Mesodermal cell (in vitro differentiated cells): ENCODE results near the gene SLC15A1.

Source experiments
- H3K27ac ChIP-seq: 2 replicates; pipeline ENCODE4 v1.7.0; 2013; ENCODE audit warnings: mild to moderate bottlenecking, low read depth, low read length, moderate library complexity; ENCODE audit not compliant: severe bottlenecking
- H3K36me3 ChIP-seq: 2 replicates; pipeline ENCODE4 v1.7.1; 2013; ENCODE audit warnings: mild to moderate bottlenecking, low read length, moderate library complexity; ENCODE audit not compliant: control insufficient read depth, insufficient read depth
- H3K4me1 ChIP-seq: one replicate; pipeline ENCODE4 v1.7.1; 2013; ENCODE audit warnings: mild to moderate bottlenecking, low read length; ENCODE audit not compliant: insufficient read depth, control insufficient read depth, poor library complexity, severe bottlenecking
- H3K4me3 ChIP-seq: 2 replicates; pipeline ENCODE4 v1.7.0; 2013; ENCODE audit warnings: low read length, control low read depth, mild to moderate bottlenecking; ENCODE audit not compliant: insufficient read depth, poor library complexity, severe bottlenecking; ENCODE audit errors: extremely low read depth
- H3K9me3 ChIP-seq: 2 replicates; pipeline ENCODE4 v1.7.1; 2013; ENCODE audit warnings: mild to moderate bottlenecking, low read length, moderate library complexity; ENCODE audit not compliant: control insufficient read depth
- WGBS, 2 experiments: methylation state at CpG; one replicate each; pipeline ENCODE4 v1.1.5; 2013; ENCODE audit warnings: missing lambda C conversion rate in 2 of 2; ENCODE audit not compliant: insufficient coverage in 2 of 2; 5-methylcytosine and 5-hydroxymethylcytosine counted together

The SLC15A1 gene

DNA sequence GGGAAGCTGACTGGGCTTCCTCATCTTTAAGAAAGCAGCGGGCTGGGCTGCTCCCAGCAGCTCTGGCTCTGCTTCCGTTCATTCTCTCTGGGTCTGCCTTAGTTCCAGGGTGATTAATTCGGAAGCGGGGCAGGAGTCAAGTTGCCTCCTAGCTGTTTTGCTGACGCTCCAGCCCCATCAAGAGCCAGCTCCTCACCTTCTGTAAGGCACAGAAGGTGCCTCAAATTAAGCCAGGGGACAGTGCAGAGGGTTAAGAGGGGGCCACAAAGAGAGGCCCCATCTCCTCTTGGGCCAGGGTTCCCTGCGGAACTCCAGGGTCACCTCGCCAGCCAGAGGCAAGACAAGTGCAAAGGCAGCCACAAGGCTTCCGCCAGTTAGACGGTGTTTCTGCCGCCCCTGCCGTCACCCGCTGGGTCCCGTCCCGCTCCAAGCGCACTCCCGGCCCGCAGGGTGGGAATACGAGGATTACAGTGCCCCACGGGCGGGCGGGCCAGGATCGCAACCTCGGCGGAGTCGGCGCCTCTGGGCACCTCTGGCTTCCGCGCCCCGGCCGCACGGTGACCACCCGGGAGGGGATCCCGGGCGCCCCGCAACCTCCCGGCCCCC, 508 bp downstream of the SLC15A1 start:
- Histone ChIP-seq H3K9me3 (peaks cover 4% of the 10 kb centered on the region), H3K4me1 (peaks cover 12% of the 10 kb centered on the region), H3K36me3 (no peaks in the 10 kb centered on the region), H3K4me3 (peak overlapping the region; percentile 23), H3K27ac (no peak overlapping the region)
- 3 to 4% methylated on average over 23 to 24 of the region's 36 CpGs for WGBS, 2 experiments

DNA sequence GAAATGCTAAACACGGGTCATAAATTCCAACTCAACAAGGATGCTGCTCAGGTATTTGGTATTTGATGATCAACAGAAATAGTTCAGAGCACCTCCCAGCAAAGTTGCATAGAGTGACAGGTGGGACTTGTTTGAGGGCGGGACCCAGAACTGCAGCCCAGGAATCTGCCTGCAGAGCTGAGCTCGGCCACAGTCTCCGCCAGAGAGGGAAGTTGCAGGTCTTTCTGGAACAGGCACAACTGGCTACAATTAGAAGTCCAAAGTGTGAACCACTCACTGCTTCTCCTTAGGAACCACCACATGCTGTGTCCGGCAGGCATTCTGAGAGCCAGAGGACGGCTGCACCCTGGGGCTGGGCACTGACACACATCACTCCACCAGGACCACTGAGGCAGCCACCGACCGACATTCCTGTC, 1.1 kb downstream of the SLC15A1 start:
- 46 to 55% methylated on average over 3 to 8 of the region's 8 CpGs for WGBS, 2 experiments
- Histone ChIP-seq H3K36me3 (no peaks in the 10 kb centered on the region), H3K4me1 (peaks cover 12% of the 10 kb centered on the region), H3K9me3 (peaks cover 4% of the 10 kb centered on the region), H3K4me3 (no peak overlapping the region), H3K27ac (no peak overlapping the region)

DNA sequence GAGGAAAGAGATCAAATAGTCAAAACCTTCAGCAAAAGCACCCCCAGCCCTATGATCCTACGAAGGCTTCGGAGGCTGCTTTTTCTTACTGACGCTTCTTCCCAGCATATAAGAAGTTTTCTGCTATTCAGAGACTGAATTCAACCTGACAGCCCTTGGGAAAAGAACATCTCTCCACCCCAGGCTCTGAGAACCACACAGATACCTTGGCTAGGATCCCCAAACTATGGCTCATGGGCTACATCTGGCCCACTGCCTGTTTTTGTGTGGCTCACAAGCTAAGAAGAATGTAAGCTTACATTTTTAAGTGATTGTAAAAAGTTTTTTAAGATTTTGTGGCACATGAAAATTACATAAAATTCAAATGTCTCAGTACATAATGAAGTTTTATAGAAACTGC, 3.0 kb downstream of the SLC15A1 start:
- Histone ChIP-seq H3K4me1 (peaks cover 12% of the 10 kb centered on the region), H3K36me3 (no peaks in the 10 kb centered on the region), H3K27ac (no peak overlapping the region), H3K4me3 (no peak overlapping the region), H3K9me3 (peaks cover 4% of the 10 kb centered on the region)
- 42 to 62% methylated on average over 3 of the region's 3 CpGs for WGBS, 2 experiments

DNA sequence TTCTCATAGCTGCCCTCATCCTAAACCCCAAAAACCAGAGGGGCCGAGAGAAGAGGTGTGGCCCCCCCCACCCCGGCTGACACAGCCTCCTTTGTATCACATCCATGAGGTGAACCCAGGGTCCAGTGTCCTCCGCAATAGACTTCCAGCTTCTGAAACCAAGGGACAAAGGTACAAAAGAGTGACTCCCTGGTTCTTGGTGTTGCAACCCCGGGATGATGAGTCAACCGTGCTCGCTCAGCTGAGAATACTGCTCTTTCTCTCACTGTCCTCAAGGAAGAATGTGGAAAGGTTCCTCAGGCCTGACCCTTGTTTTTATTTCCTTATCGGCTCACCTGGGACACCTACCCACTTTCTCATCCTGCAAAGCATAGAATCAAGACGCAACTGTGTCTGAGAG, 5.5 kb downstream of the SLC15A1 start:
- Histone ChIP-seq H3K4me3 (no peak overlapping the region), H3K36me3 (no peaks in the 10 kb centered on the region), H3K27ac (no peak overlapping the region), H3K9me3 (no peaks in the 10 kb centered on the region), H3K4me1 (peaks cover 2% of the 10 kb centered on the region)
- 91 to 95% methylated on average over 7 of the region's 8 CpGs for WGBS, 2 experiments

DNA sequence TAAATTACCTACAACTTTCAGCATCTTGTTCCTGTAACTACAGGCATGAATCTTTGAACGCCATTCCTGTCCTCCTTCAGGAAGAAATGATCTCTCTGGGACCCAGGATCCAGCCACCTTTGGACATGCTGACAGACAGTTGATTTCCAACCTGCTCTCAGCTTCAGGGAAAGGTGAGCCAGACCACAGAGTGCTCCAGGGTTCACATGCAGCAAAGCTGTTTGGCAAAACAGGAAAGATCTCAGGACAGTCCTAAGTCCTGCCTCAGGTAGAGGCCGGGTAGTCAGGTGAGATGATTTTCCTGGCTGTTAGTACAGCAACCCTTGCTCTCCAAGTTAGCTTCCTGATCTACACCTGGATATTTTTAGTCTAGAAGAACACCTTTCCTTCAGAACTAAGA, 9.1 kb downstream of the SLC15A1 start:
- 88 to 94% methylated on average over 2 of the region's 2 CpGs for WGBS, 2 experiments
- Histone ChIP-seq H3K36me3 (no peaks in the 10 kb centered on the region), H3K9me3 (peaks cover 13% of the 10 kb centered on the region), H3K4me1 (no peaks in the 10 kb centered on the region), H3K27ac (no peak overlapping the region), H3K4me3 (no peak overlapping the region)

DNA sequence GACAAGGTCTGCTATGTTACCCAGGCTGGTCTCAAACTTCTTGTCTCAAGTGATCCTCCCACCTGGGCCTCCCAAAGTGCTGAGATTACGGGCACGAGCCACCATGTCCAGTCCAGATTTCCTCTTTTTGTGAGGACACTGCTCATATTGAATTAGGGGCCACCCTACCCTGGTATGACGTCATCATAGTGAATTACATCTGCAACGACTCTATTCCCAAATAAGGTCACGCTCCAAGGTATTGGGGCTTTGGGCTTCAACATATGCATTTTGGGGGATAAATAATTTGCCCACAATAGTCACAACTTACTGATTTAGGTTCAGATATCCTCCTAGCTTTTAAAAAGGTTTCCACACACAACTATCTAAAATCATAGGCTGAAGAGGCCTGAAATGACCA, 9.5 kb downstream of the SLC15A1 start:
- Histone ChIP-seq H3K4me1 (no peaks in the 10 kb centered on the region), H3K36me3 (no peaks in the 10 kb centered on the region), H3K9me3 (peaks cover 17% of the 10 kb centered on the region), H3K4me3 (no peak overlapping the region), H3K27ac (no peak overlapping the region)
- WGBS, 2 experiments: 88 to 94% methylated on average over 3 of the region's 5 CpGs

DNA sequence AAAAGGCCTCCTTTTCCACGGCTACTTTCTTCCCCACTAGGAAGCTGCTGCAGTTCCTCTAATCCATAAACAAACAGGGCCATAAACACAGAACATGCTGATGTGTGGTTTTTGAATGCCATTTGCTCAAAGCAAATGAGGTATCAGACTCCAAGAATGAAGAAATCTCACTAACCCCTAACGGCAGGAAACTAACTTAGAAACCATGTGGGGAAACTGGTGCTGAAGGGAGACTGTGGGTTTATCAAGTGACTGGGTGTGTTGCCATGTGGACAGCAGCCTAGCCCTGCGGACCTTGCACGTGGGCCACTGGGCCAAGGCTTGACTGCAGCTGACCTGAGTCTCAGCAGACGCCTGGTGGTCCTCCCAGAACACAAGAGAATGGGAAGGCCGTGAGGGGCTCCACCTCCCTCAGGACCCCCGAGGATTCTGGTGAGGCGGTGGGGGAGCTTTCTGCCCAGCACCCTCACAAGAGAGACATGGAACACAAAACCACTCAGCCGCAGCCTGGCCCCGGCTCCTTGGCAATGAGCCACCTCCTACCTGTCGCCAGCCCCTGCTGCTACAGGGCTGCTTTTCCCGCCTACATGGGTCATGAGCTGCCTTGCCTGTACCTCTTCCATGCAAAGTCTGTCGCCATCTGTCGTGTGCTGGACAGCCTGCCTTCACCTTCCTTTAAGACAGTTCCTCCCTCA, 10.6 kb downstream of the SLC15A1 start:
- WGBS, 2 experiments: 95% methylated on average over 10 to 12 of the region's 14 CpGs
- peaks cover 18% of the 10 kb centered on the region for H3K9me3 ChIP-seq

DNA sequence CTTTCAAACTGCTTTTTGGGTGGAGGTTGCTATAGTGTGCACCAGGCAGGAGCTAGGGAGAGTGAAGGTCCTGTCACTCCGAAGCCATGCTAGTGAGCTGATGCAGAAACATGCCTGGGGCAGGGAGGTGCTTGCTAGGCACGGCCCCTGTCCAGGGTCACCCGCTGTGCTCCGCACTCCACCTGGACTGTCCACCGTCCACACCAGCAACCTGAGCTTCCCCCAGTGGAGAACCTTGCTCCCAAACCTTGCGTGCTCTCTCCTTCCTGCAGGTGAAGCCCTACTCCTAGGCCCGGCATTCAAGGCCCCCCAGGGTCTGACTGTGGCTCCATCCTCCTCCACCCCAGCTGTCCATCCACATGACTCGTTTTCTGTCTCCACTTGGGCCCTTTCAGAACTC, 12.3 kb downstream of the SLC15A1 start:
- Histone ChIP-seq H3K27ac (no peak overlapping the region), H3K4me3 (no peak overlapping the region), H3K36me3 (no peaks in the 10 kb centered on the region), H3K4me1 (no peaks in the 10 kb centered on the region), H3K9me3 (peaks cover 18% of the 10 kb centered on the region)
- 89 to 93% methylated on average over 8 of the region's 8 CpGs for WGBS, 2 experiments

More for the DNA sequence above, 10.6 kb downstream of the SLC15A1 start:
- H3K4me3 ChIP-seq: no peak overlapping the region
- no peak overlapping the region for H3K27ac ChIP-seq
- no peaks in the 10 kb centered on the region for H3K4me1 ChIP-seq
- H3K36me3 ChIP-seq: no peaks in the 10 kb centered on the region

DNA sequence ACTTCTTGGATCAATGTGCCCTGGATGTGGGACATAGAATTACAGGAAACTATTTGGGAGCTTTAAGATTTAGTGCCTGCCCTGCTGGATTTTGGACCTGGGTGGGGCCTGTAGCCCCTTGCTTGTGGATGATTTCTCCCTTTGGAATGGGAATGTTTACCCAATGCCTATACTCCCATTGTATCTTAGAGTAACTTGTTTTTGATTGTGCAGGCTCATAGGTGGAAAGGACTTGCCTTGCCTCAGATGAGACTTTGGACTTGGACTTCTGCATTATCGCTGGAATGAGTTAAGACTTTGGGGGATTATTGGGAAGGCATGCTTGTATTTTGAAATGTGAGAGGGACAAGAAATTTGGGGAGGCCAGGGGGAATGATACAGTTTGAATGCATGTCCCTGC, 13.5 kb downstream of the SLC15A1 start:
- Histone ChIP-seq H3K9me3 (peaks cover 21% of the 10 kb centered on the region), H3K27ac (no peak overlapping the region), H3K4me1 (no peaks in the 10 kb centered on the region), H3K36me3 (no peaks in the 10 kb centered on the region), H3K4me3 (no peak overlapping the region)
- 80 to 100% methylated on average over 1 of the region's 1 CpG for WGBS, 2 experiments

DNA sequence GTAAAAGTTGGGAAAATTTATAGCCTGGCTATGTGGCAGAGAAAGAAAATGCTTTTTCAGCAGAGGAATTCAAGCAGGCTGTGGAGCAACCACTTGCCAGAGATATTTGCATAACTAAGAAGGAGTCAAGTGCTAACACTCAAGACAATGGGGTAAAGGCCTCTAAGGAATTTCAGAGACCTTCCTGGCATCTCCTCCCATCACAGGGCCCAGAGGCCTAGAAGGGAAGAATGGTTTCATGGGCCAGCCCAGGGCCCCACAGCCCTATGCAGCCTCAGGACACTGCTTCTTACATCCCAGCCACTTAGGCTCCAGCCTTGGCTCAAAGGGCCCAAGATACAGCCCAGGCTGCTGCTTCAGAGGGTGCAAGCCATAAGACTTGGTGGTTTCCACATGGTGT, 14.3 kb downstream of the SLC15A1 start:
- Histone ChIP-seq H3K4me1 (no peaks in the 10 kb centered on the region), H3K27ac (no peak overlapping the region), H3K36me3 (no peaks in the 10 kb centered on the region), H3K9me3 (peaks cover 22% of the 10 kb centered on the region), H3K4me3 (no peak overlapping the region)

DNA sequence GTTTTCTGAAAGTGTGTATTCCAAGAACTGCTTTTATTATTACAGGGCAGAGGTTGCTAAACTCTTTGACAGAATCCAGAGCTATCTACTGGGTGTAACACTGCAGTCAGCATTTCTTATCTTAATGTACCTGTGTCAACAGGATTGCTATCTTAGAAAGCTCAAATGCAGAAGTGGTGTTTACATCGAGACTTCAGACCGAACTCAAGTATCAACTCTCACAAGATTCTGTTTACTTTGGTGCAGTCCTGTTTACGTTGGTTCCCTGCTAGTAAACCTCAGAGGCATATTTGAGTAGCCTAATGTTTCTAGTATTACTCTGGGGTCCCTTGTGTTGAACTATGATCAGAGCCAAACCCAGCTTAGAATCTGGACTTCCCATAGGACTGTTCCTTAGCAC, 20.5 kb downstream of the SLC15A1 start:
- Histone ChIP-seq H3K4me1 (no peaks in the 10 kb centered on the region), H3K27ac (no peak overlapping the region), H3K36me3 (no peaks in the 10 kb centered on the region), H3K4me3 (no peak overlapping the region), H3K9me3 (peaks cover 4% of the 10 kb centered on the region)
- WGBS, 2 experiments: 80 to 85% methylated on average over 2 to 3 of the region's 3 CpGs
